H1 (cell line): ENCODE data around the gene SLC12A8. TPM values are rescaled to one million over a fixed set of nuclear protein-coding genes. Genes with fewer than 3 reads are reported as not detected.
A peak's percentile ranks its signal among the peaks of the same experiment; 100 is the strongest.

Experiments
- CTCF ChIA-PET: fragments of 300-600 bp; sonication (Branson Sonifier 250); formaldehyde crosslinking; loops from one replicate; lab custom pipeline; 2021; ENCODE audit not compliant: partially characterized antibody; lab: Charles Lee
- POLR2A ChIA-PET: fragments of 300-600 bp; sonication (Branson Sonifier 250); formaldehyde crosslinking; loops from one replicate; lab custom pipeline; 2021; ENCODE audit warnings: inconsistent platforms; ENCODE audit not compliant: partially characterized antibody; lab: Charles Lee
- DNase-seq, 2 experiments: peaks; one replicate each; pipeline versions ENCODE4 v3.0.0 to v3.0.0-alpha.2; 2010 to 2022; ENCODE audit warnings: low spot score in 2 of 2, low read depth in 1 of 2, mixed read lengths in 1 of 2
- FAIRE-seq: peaks from 2 replicates; lab custom pipeline; 2011; peaks lifted over from hg19 to GRCh38; lab: Jason Lieb, UNC
- H2AFZ ChIP-seq: 2 replicates; pipeline ENCODE4 v1.8.1; 2012; ENCODE audit warnings: low read length, inconsistent platforms
- H2AK5ac ChIP-seq: 2 replicates; pipeline ENCODE4 v1.6.1; 2013; ENCODE audit warnings: low read depth, low read length
- H2BK120ac ChIP-seq: replicated peaks from 2 replicates; pipeline ENCODE3; 2013; ENCODE audit warnings: low read depth, low read length, inconsistent platforms
- H2BK12ac ChIP-seq: 2 replicates; pipeline ENCODE4 v1.6.1; 2013; ENCODE audit warnings: low read depth, low read length
- H2BK15ac ChIP-seq: 2 replicates; pipeline ENCODE4 v1.6.1; 2013; ENCODE audit warnings: low read length
- H2BK20ac ChIP-seq: 2 replicates; pipeline ENCODE4 v1.6.1; 2013; ENCODE audit warnings: low read length
- H2BK5ac ChIP-seq: 2 replicates; pipeline ENCODE4 v1.6.1; 2013; ENCODE audit warnings: low read depth, low read length
- H3K14ac ChIP-seq: 2 replicates; pipeline ENCODE4 v1.6.1; 2013; ENCODE audit warnings: inconsistent platforms; ENCODE audit not compliant: insufficient read length
- H3K18ac ChIP-seq: 2 replicates; pipeline ENCODE4 v1.6.1; 2013; ENCODE audit warnings: low read length; ENCODE audit errors: extremely low read depth
- H3K23ac ChIP-seq: 2 replicates; pipeline ENCODE4 v1.6.1; 2013; ENCODE audit warnings: inconsistent platforms; ENCODE audit not compliant: insufficient read length
- H3K23me2 ChIP-seq: 2 replicates; pipeline ENCODE4 v1.6.1; 2013; ENCODE audit warnings: low read depth, low read length
- H3K27ac ChIP-seq: 2 replicates; pipeline ENCODE4 v1.6.1; 2011; ENCODE audit warnings: low read depth, low read length, inconsistent platforms
- H3K27me3 ChIP-seq, 4 experiments: replicated peaks in 1 of 4; 1 replicate in 1 of 4; 2 replicates in 3 of 4; pipeline versions ENCODE4 v1.6.1 to v1.8.1; 2011 to 2013; ENCODE audit warnings: low read length in 3 of 4, mild to moderate bottlenecking in 3 of 4, inconsistent platforms in 2 of 4, mixed read lengths in 2 of 4, moderate library complexity in 1 of 4; ENCODE audit not compliant: control insufficient read depth in 3 of 4, insufficient read depth in 3 of 4; ENCODE audit errors: extremely low read depth in 1 of 4
- H3K36me3 ChIP-seq, 4 experiments: 2 replicates each; pipeline versions ENCODE4 v1.6.1 to v1.8.1; 2011 to 2013; ENCODE audit warnings: mild to moderate bottlenecking in 4 of 4, low read length in 3 of 4, moderate library complexity in 2 of 4, control low read depth in 1 of 4, inconsistent platforms in 1 of 4; ENCODE audit not compliant: insufficient read depth in 4 of 4, control insufficient read depth in 2 of 4
- H3K4ac ChIP-seq: replicated peaks from 2 replicates; pipeline ENCODE3; 2013; ENCODE audit warnings: low read length, low read depth, mixed read lengths, inconsistent platforms; ENCODE audit not compliant: insufficient read length
- H3K4me1 ChIP-seq, 4 experiments: replicated peaks in 1 of 4; 1 replicate in 1 of 4; 2 replicates in 3 of 4; pipeline versions ENCODE4 v1.6.1 to v1.8.1; 2011 to 2013; ENCODE audit warnings: low read length in 3 of 4, inconsistent platforms in 2 of 4, mixed read lengths in 1 of 4; ENCODE audit not compliant: insufficient read depth in 4 of 4, control insufficient read depth in 3 of 4
- H3K4me2 ChIP-seq, 2 experiments: 2 replicates each; pipeline versions ENCODE4 v1.6.1 to v1.8.1; 2011 to 2013; ENCODE audit warnings: low read depth in 2 of 2, low read length in 2 of 2, control low read depth in 1 of 2, inconsistent platforms in 1 of 2, mild to moderate bottlenecking in 1 of 2; ENCODE audit not compliant: insufficient read depth in 1 of 2
- H3K4me3 ChIP-seq, 4 experiments: fragments of 200-600, 300-600 bp in 1 of 4; sonication (generic), shearing (Covaris generic), sonication (Bioruptor Twin) in 1 of 4; 2 replicates each; pipeline versions ENCODE4 v1.5.1 to v1.8.1; 2011 to 2016; ENCODE audit warnings: low read length in 4 of 4, low read depth in 3 of 4, control low read depth in 2 of 4, inconsistent platforms in 2 of 4, mild to moderate bottlenecking in 2 of 4, mixed read lengths in 1 of 4, moderate library complexity in 1 of 4; ENCODE audit not compliant: insufficient read depth in 2 of 4; ENCODE audit errors: extremely low read depth in 1 of 4
- H3K56ac ChIP-seq: replicated peaks from 2 replicates; pipeline ENCODE3; 2013; ENCODE audit warnings: low read depth, mild to moderate bottlenecking, mixed read lengths, low read length, inconsistent platforms; ENCODE audit not compliant: insufficient read length
- H3K79me1 ChIP-seq: 2 replicates; pipeline ENCODE4 v1.6.1; 2013; ENCODE audit warnings: low read depth, low read length, control low read depth
- H3K79me2 ChIP-seq, 2 experiments: 2 replicates each; pipeline versions ENCODE4 v1.6.1 to v1.8.1; 2012 to 2013; ENCODE audit warnings: low read length in 2 of 2, mild to moderate bottlenecking in 2 of 2, inconsistent platforms in 1 of 2; ENCODE audit not compliant: insufficient read depth in 2 of 2, control insufficient read depth in 1 of 2
- H3K9ac ChIP-seq, 4 experiments: replicated peaks in 1 of 4; 1 replicate in 1 of 4; 2 replicates in 3 of 4; pipeline versions ENCODE4 v1.6.1 to v1.8.1; 2011 to 2013; ENCODE audit warnings: low read depth in 3 of 4, low read length in 3 of 4, control low read depth in 2 of 4, mild to moderate bottlenecking in 2 of 4, moderate library complexity in 2 of 4, inconsistent platforms in 1 of 4; ENCODE audit errors: extremely low read depth in 1 of 4
- H3K9me3 ChIP-seq, 2 experiments: 2 replicates each; pipeline versions ENCODE4 v1.6.1 to v1.8.1; 2012 to 2013; ENCODE audit warnings: mild to moderate bottlenecking in 2 of 2, moderate library complexity in 2 of 2, control low read depth in 1 of 2, inconsistent platforms in 1 of 2, low read depth in 1 of 2, low read length in 1 of 2, mixed read lengths in 1 of 2; ENCODE audit not compliant: insufficient read depth in 2 of 2
- H4K20me1 ChIP-seq, 2 experiments: replicated peaks in 1 of 2; 2 replicates each; pipeline versions ENCODE3 to v1.8.1; 2011 to 2013; ENCODE audit warnings: inconsistent platforms in 2 of 2, low read length in 2 of 2, mild to moderate bottlenecking in 1 of 2; ENCODE audit not compliant: insufficient read depth in 2 of 2, control insufficient read depth in 1 of 2
- H4K5ac ChIP-seq: 2 replicates; pipeline ENCODE4 v1.6.1; 2013; ENCODE audit warnings: low read length, low read depth, mixed read lengths, inconsistent platforms; ENCODE audit not compliant: insufficient read length
- H4K8ac ChIP-seq: 2 replicates; pipeline ENCODE4 v1.8.0; 2013; ENCODE audit warnings: mild to moderate bottlenecking, moderate library complexity, low read length, inconsistent platforms; ENCODE audit not compliant: insufficient read depth; ENCODE audit errors: extremely low read depth
- H4K91ac ChIP-seq: replicated peaks from 2 replicates; pipeline ENCODE3; 2013; ENCODE audit warnings: low read length, mixed read lengths, inconsistent platforms; ENCODE audit not compliant: insufficient read length
- BACH1 ChIP-seq: IDR thresholded peaks from 2 replicates; pipeline ENCODE4 v1.6.1; 2012; ENCODE audit warnings: low read length, improper control_type of control experiment
- BRCA1 ChIP-seq: IDR thresholded peaks from 2 replicates; pipeline ENCODE4 v1.6.1; 2012; ENCODE audit warnings: low read depth, low read length, improper control_type of control experiment
- CEBPB ChIP-seq: IDR thresholded peaks from 2 replicates; pipeline ENCODE4 v1.6.1; 2012; ENCODE audit warnings: low read depth, low read length
- CHD2 ChIP-seq: IDR thresholded peaks from 2 replicates; pipeline ENCODE4 v1.6.1; 2012; ENCODE audit warnings: low read length, improper control_type of control experiment
- CREB1 ChIP-seq: IDR thresholded peaks from 2 replicates; pipeline ENCODE4 v1.6.1; 2012; ENCODE audit warnings: inconsistent platforms
- HDAC2 ChIP-seq, 2 experiments: fragments of 300-600 bp in 1 of 2; sonication (generic) in 1 of 2; IDR thresholded peaks; 2 replicates each; pipeline ENCODE4 v1.6.1; 2011 to 2012; ENCODE audit warnings: low read depth in 2 of 2, low read length in 2 of 2, mild to moderate bottlenecking in 2 of 2, moderate library complexity in 2 of 2, borderline replicate concordance in 1 of 2, inconsistent platforms in 1 of 2
- JUN ChIP-seq: IDR thresholded peaks from 2 replicates; pipeline ENCODE4 v1.6.1; 2011; ENCODE audit warnings: low read depth, mild to moderate bottlenecking, improper control_type of control experiment, low read length
- POU5F1 ChIP-seq: IDR thresholded peaks from 2 replicates; pipeline ENCODE4 v1.6.1; 2011; ENCODE audit warnings: low read depth, mild to moderate bottlenecking, low read length, moderate library complexity
- SIX5 ChIP-seq: IDR thresholded peaks from 2 replicates; pipeline ENCODE4 v1.6.1; 2011; ENCODE audit warnings: mild to moderate bottlenecking, low read depth, low read length
- SP4 ChIP-seq: IDR thresholded peaks from 2 replicates; pipeline ENCODE4 v1.6.1; 2012; ENCODE audit warnings: low read length, inconsistent platforms
- TAF1 ChIP-seq: IDR thresholded peaks from 2 replicates; pipeline ENCODE4 v1.6.1; 2011; ENCODE audit warnings: mild to moderate bottlenecking, low read depth, low read length
- YY1 ChIP-seq: IDR thresholded peaks from 2 replicates; pipeline ENCODE4 v1.6.1; 2011; ENCODE audit warnings: low read depth, mild to moderate bottlenecking, low read length
- WGBS, 2 experiments: shearing (Covaris generic) in 1 of 2; methylation state at CpG; one replicate each; pipeline versions ENCODE4 v1.1.6 to v1.1.7; 2013 to 2015; ENCODE audit warnings: low lambda C conversion rate in 2 of 2, mixed read lengths in 2 of 2, inconsistent platforms in 1 of 2, low coverage in 1 of 2, missing lambda C conversion rate in 1 of 2; ENCODE audit not compliant: insufficient replicate concordance in 2 of 2, insufficient coverage in 1 of 2, insufficient read length in 1 of 2; ENCODE audit errors: extremely low coverage in 1 of 2, missing lambda C conversion rate in 1 of 2; 5-methylcytosine and 5-hydroxymethylcytosine counted together
- polyA plus RNA-seq, 7 experiments: library from polyadenylated mRNA; depleted of rRNA in 3 of 7; stranded (reverse) in 5 of 7; unstranded in 2 of 7; fragments of >200 nt in 5 of 7; fragments of 200-250 nt in 2 of 7; gene quantifications; 1 replicate in 5 of 7; 2 replicates in 1 of 7; 4 replicates in 1 of 7; pipeline versions ENCODE4 v1.2.1 to v1.2.3, GENCODE V29; 2011 to 2013; ENCODE audit warnings: missing spikeins in 2 of 7, mixed read lengths in 2 of 7
- total RNA-seq: library from RNA; stranded (reverse); fragmentation: NEBNext Ultra II Directional; extraction: Animal tissue kit (Norgen Biotek cat#: 25700); gene quantifications from 2 replicates; pipeline ENCODE4 v1.2.1, GENCODE V29; 2021
- TF ChIP-seq, protein P1 (sequence below): IDR thresholded peaks from 2 replicates; pipeline ENCODE4 v1.6.1; 2012; ENCODE audit warnings: inconsistent platforms

The SLC12A8 gene
- total and polyA plus RNA-seq, 2 of the 8 experiments (the other 6 are each of a cell fraction or from before 2014, with no cell fraction given) = 13.7 to 14.4 TPM

DNA sequence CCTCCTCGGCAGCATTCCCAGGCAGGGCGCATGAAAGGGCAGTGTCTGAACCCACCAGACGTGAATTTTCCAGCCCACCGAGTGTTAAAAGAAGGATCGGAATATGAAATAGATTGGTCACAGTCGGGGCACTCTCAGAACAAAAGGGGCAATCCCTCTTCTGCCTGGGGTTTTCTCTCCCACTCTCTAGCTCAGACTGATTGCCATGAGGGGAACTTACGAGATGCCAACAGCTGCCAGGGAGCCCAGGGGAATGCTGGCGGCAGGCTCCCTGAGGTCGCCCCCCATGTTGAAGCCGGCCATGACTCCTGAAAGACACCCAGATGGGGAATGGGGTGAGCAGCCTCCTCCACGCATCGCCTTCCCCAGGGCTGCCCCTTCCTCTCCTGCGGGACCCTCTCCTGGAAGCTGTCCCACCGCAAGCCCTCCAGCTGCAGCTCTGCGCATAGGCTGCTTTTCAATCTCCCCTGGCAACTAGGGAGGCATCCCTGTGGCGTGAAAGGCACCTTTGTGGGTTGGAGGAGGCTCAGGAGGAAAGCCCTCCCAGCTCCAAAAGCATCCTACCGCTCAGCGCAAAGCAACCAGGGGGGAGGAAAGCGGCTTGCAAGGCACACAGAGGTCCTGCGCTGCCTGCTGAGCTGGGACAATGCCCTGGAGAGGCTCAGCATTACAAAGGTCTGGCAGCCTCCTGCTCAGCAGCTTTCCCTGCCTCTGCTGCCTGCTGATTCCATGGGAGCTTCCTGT, 92.0 kb downstream of the SLC12A8 start:
- Histone ChIP-seq H4K5ac (peak overlapping the region; percentile 53), H3K36me3 (no peaks in the 10 kb centered on the region), H3K14ac (no peak overlapping the region), H3K9ac (peak overlapping the region in 2 of 4 experiments; percentile 33 to 34; a peak in 2 of 7 replicates), H3K18ac (peak overlapping the region; percentile 91), H3K23ac (no peak overlapping the region), H3K79me1 (no peaks in the 10 kb centered on the region), H3K27me3 (no peaks in the 10 kb centered on the region), H4K8ac (peak overlapping the region; percentile 69; the same call in 1 of the 2 replicates), H3K56ac (peak overlapping the region; percentile 49), H3K4me2 (peak overlapping the region; percentile 88 to 91), H2BK20ac (peak overlapping the region; percentile 51; the same call in 1 of the 2 replicates), H4K91ac (peak overlapping the region; percentile 84), H2AK5ac (no peak overlapping the region), H2BK5ac (peak overlapping the region; percentile 87; the same call in 1 of the 2 replicates), H3K79me2 (no peaks in the 10 kb centered on the region), H2BK120ac (peak overlapping the region; percentile 85), H4K20me1 (no peaks in the 10 kb centered on the region), H2BK12ac (peak overlapping the region; percentile 75), H3K27ac (peak overlapping the region; percentile 26; the same call in 1 of the 2 replicates), H3K4me1 (peaks cover 12 to 32% (median 16%) of the 10 kb centered on the region in 4 experiments), H3K23me2 (peaks cover 6% of the 10 kb centered on the region), H2BK15ac (peak overlapping the region; percentile 83), H3K4me3 (peak overlapping the region; percentile 23 to 60 (median 48); a peak in 7 of 8 replicates), H2AFZ (peak overlapping the region; percentile 20), H3K9me3 (no peaks in the 10 kb centered on the region), H3K4ac (no peak overlapping the region)
- ChIA-PET POLR2A (interaction anchor here (0.8 to 2.2 kb wide), 7 partner anchors 9 to 52 kb away, joined by 3 to 10 read pairs (median 3); no protein-coding TSS in a partner anchor), CTCF (interaction anchor here (0.8 to 1.8 kb wide), 6 partner anchors 9 to 125 kb away, joined by 3 to 7 read pairs (median 4); no protein-coding TSS in a partner anchor)
- DNase-seq = peak; percentile 77 to 92
- WGBS, 2 experiments = 2% methylated on average over 20 of the region's 20 CpGs; no CpG with 5 or more reads in 1 of the 2 experiments
- FAIRE-seq = peak; percentile 82
- TF ChIP-seq SP4 (0 out of 2 replicates have a peak, but pooled peaks have one; percentile 27), SIX5 (no peak), POU5F1 (no peak), JUN (no peak), CREB1 (peak; percentile 50; the same call in 1 of the 2 replicates), CHD2 (no peak), CEBPB (no peak), BRCA1 (no peak), TAF1 (no peak), HDAC2 (IDR thresholded peaks at IDR 0.05; ENCODE audit: borderline replicate concordance in 1 of 2, low read depth in 2 of 2, low read length in 2 of 2) (peak; percentile 72 to 93; a peak in 2 of 4 replicates), YY1 (no peak), BACH1 (0 out of 2 replicates have a peak, but pooled peaks have one; percentile 36)
- TF ChIP-seq, protein P1, sequence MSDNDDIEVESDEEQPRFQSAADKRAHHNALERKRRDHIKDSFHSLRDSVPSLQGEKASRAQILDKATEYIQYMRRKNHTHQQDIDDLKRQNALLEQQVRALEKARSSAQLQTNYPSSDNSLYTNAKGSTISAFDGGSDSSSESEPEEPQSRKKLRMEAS = peak; percentile 42; the same call in 1 of the 2 replicates
